ENCODE measurements around the gene DCLRE1C. TPM values are rescaled to one million over a fixed set of nuclear protein-coding genes. Genes with fewer than 3 reads are reported as not detected.
A peak's percentile ranks its signal among the peaks of the same experiment; 100 is the strongest.

The DCLRE1C gene
- total RNA-seq, 1 donor from 2014 or later, result 13.6 TPM

DNA sequence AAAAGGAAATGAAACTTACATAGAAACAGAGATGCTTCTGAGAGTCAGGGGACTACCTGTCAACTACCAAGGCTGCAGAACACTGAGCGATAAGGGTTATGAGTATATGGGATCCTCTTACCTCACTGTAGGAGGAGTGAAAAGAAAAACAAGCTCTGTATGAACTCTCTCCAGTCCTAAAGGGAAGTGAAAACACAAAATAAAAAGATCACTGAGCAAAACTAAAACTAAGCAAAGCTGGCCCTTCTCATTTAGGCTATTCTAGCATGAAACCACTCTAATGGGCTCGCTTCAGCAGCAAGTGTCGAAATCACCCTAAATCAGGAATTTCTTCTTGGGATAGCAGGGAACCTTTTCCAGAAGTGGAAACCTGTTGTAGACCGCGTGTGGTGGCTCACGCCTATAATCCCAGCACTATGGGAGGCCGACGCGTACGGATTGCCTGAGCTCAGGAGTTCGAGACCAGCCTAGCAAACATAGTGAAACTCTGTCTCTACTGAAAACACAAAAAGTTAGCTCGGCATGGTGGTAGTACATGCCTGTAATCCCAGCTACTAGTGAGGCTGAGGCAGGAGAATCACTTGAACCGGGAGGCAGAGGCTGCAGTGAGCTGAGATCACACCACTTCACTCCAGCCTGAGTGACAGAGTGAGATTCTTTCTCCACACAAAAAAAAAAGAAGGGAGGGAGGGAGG lies 27.0 kb downstream of the DCLRE1C start:
- H3K27ac ChIP-seq, result no peak overlapping the region

GRCh38 chr10:14926061-14926470 lies 27.8 kb downstream of the DCLRE1C start:
- H3K36me3 ChIP-seq, result peaks cover 97% of the 10 kb centered on the region
- ATAC-seq, result peak in 1 of 2 donors; percentile 41
- intact Hi-C loops (cut with DNase I), result no loop called here
- H3K4me1 ChIP-seq, result no peaks in the 10 kb centered on the region
- no peak overlapping the region for H3K4me3 ChIP-seq
- no peak overlapping the region for H3K27ac ChIP-seq
- DNase-seq, result no peak
- TF ChIP-seq, protein P1, sequence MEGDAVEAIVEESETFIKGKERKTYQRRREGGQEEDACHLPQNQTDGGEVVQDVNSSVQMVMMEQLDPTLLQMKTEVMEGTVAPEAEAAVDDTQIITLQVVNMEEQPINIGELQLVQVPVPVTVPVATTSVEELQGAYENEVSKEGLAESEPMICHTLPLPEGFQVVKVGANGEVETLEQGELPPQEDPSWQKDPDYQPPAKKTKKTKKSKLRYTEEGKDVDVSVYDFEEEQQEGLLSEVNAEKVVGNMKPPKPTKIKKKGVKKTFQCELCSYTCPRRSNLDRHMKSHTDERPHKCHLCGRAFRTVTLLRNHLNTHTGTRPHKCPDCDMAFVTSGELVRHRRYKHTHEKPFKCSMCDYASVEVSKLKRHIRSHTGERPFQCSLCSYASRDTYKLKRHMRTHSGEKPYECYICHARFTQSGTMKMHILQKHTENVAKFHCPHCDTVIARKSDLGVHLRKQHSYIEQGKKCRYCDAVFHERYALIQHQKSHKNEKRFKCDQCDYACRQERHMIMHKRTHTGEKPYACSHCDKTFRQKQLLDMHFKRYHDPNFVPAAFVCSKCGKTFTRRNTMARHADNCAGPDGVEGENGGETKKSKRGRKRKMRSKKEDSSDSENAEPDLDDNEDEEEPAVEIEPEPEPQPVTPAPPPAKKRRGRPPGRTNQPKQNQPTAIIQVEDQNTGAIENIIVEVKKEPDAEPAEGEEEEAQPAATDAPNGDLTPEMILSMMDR (IDR thresholded peaks at IDR 0.05), result no peak
- no peaks in the 10 kb centered on the region for H3K27me3 ChIP-seq (ENCODE audit: low read depth)
- H3K9me3 ChIP-seq, result no peaks in the 10 kb centered on the region

More for the DNA sequence above, 27.0 kb downstream of the DCLRE1C start:
- Histone ChIP-seq H3K9me3 (no peaks in the 10 kb centered on the region), H3K36me3 (peaks cover 97% of the 10 kb centered on the region), H3K27me3 (ENCODE audit: low read depth) (no peaks in the 10 kb centered on the region), H3K4me1 (no peaks in the 10 kb centered on the region), H3K4me3 (no peak overlapping the region)
- TF ChIP-seq, protein P1 (IDR thresholded peaks at IDR 0.05), result no peak
- DNase-seq, result no peak
- intact Hi-C loops (cut with DNase I), result no loop called here
- ATAC-seq, result no peak

DNA sequence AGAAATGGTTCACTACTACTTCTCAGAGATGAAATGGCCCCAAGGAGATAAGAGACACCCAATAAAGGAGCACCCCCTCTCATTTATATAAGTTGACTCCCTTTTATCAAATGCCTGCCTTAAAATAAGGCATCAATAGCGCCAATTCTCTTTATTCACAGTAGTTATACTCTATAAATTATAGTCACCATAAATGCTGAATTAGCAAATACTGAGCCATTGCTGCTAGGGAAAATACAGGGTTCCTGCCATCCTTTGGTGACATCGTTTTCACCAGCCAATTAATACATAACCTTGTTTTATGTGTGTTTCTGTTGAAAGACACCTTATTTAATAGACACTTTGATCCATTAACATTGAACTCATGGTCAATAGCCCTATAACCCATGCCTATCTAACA lies 28.6 kb downstream of the DCLRE1C start:
- TF ChIP-seq, protein P1 (IDR thresholded peaks at IDR 0.05), result no peak
- Histone ChIP-seq H3K36me3 (peaks cover 97% of the 10 kb centered on the region), H3K27ac (no peak overlapping the region), H3K4me3 (no peak overlapping the region), H3K9me3 (no peaks in the 10 kb centered on the region), H3K4me1 (no peaks in the 10 kb centered on the region), H3K27me3 (ENCODE audit: low read depth) (no peaks in the 10 kb centered on the region)
- intact Hi-C loops (cut with DNase I), result no loop called here
- no peak for ATAC-seq
- no peak for DNase-seq

GRCh38 chr10:14924013-14924412 lies 29.9 kb downstream of the DCLRE1C start:
- H3K9me3 ChIP-seq, result no peaks in the 10 kb centered on the region
- intact Hi-C loops (cut with DNase I), result no loop called here
- H3K4me1 ChIP-seq, result no peaks in the 10 kb centered on the region
- DNase-seq (no peak), ATAC-seq (no peak)
- H3K27me3 ChIP-seq (ENCODE audit: low read depth), result no peaks in the 10 kb centered on the region
- no peak overlapping the region for H3K4me3 ChIP-seq
- TF ChIP-seq, protein P1 (IDR thresholded peaks at IDR 0.05), result no peak
- H3K36me3 ChIP-seq, result peaks cover 98% of the 10 kb centered on the region
- H3K27ac ChIP-seq, result no peak overlapping the region

GRCh38 chr10:14918964-14919363 lies 34.9 kb downstream of the DCLRE1C start:
- no peak overlapping the region for H3K4me3 ChIP-seq
- no peaks in the 10 kb centered on the region for H3K4me1 ChIP-seq
- no peak overlapping the region for H3K27ac ChIP-seq
- ATAC-seq, result no peak
- H3K36me3 ChIP-seq, result peaks cover 92% of the 10 kb centered on the region
- no peaks in the 10 kb centered on the region for H3K27me3 ChIP-seq (ENCODE audit: low read depth)
- peaks cover 23% of the 10 kb centered on the region for H3K9me3 ChIP-seq
- TF ChIP-seq, protein P1 (IDR thresholded peaks at IDR 0.05), result no peak
- intact Hi-C loops (cut with DNase I), result no loop called here
- no peak for DNase-seq

All from lower lobe of right lung (tissue), 2 donors.